HG02870 (cell line): ENCODE results near the gene ADRA2B.

Experiments
- ATAC-seq: cut with Tn5 transposase; IDR thresholded peaks from one replicate; pipeline ENCODE4 v1.9.1; 2021; ENCODE audit warnings: mild to moderate bottlenecking, moderate library complexity; ENCODE audit not compliant: unreplicated experiment

ADRA2B gene

GRCh38 chr2:96119389-96119751 is 3.0 kb upstream of the ADRA2B start:
- no peak for ATAC-seq

GRCh38 chr2:96118698-96119388 is 2.5 kb upstream of the ADRA2B start:
- ATAC-seq, result no peak

- ATAC-seq, result no peak
These were observed 1.6 kb upstream of the ADRA2B start for GRCh38 chr2:96117701-96118588.

- no peak for ATAC-seq
These were observed 635 bp upstream of the ADRA2B start for GRCh38 chr2:96116879-96117533.

GRCh38 chr2:96115631-96116423 is 544 bp downstream of the ADRA2B start:
- no peak for ATAC-seq

- no peak for ATAC-seq
These were observed 1.3 kb downstream of the ADRA2B start for GRCh38 chr2:96114903-96115581.

GRCh38 chr2:96114546-96114902 is 1.8 kb downstream of the ADRA2B start:
- ATAC-seq, result no peak

GRCh38 chr2:96113951-96114350 is 2.4 kb downstream of the ADRA2B start:
- no peak for ATAC-seq

GRCh38 chr2:96113367-96113677 is 3.0 kb downstream of the ADRA2B start:
- ATAC-seq, result no peak

- no peak for ATAC-seq
These were observed 3.6 kb downstream of the ADRA2B start for GRCh38 chr2:96112501-96113366.

GRCh38 chr2:96111823-96112500 is 4.4 kb downstream of the ADRA2B start:
- no peak for ATAC-seq

GRCh38 chr2:96111257-96111640 is 5.1 kb downstream of the ADRA2B start:
- ATAC-seq, result no peak

GRCh38 chr2:96110621-96111256 is 5.6 kb downstream of the ADRA2B start:
- no peak for ATAC-seq

- no peak for ATAC-seq
These were observed 6.3 kb downstream of the ADRA2B start for GRCh38 chr2:96109931-96110511.

- ATAC-seq, result no peak
These were observed 7.0 kb downstream of the ADRA2B start for GRCh38 chr2:96109361-96109680.

- ATAC-seq, result no peak
These were observed 7.6 kb downstream of the ADRA2B start for GRCh38 chr2:96108541-96109360.

GRCh38 chr2:96108151-96108540 is 8.2 kb downstream of the ADRA2B start:
- no peak for ATAC-seq

- ATAC-seq, result no peak
These were observed 8.7 kb downstream of the ADRA2B start for GRCh38 chr2:96107708-96108065.
